Neural cell (in vitro differentiated cells): ENCODE results near the gene CXADR.
A peak's percentile ranks its signal among the peaks of the same experiment; 100 is the strongest.

Source experiments
- CTCF ChIP-seq: fragments of 450-650 bp; IDR thresholded peaks from 2 replicates; pipeline ENCODE4 v1.5.1; 2014; ENCODE audit warnings: antibody characterized with exemption, mild to moderate bottlenecking, moderate library complexity; ENCODE audit not compliant: poor library complexity, severe bottlenecking
- EP300 ChIP-seq: fragments of 450-650 bp; conservative IDR thresholded peaks from 2 replicates; pipeline ENCODE4 v1.6.1; 2014; ENCODE audit warnings: antibody characterized with exemption, mild to moderate bottlenecking, moderate library complexity; ENCODE audit not compliant: poor library complexity, severe bottlenecking
- EZH2 ChIP-seq: fragments of 200-600, 300-800 bp; shearing (Covaris generic), sonication (generic); IDR thresholded peaks from 2 replicates; pipeline ENCODE4 v1.6.1; 2014; ENCODE audit warnings: antibody characterized with exemption, low read length, borderline replicate concordance, mild to moderate bottlenecking; ENCODE audit not compliant: insufficient read depth, poor library complexity, severe bottlenecking
- POLR2AphosphoS5 ChIP-seq: IDR thresholded peaks from 2 replicates; pipeline ENCODE4 v1.6.1; 2012
- SMC3 ChIP-seq: fragments of 450-650 bp; conservative IDR thresholded peaks from 2 replicates; pipeline ENCODE4 v1.6.1; 2014; ENCODE audit warnings: antibody characterized with exemption, mild to moderate bottlenecking, moderate library complexity; ENCODE audit not compliant: poor library complexity
- TAF1 ChIP-seq: IDR thresholded peaks from 2 replicates; pipeline ENCODE4 v1.6.1; 2012; ENCODE audit warnings: low read depth

- TF ChIP-seq EP300, result peak; percentile 27
- peak; percentile 27 for TF ChIP-seq TAF1
- no peak for TF ChIP-seq EZH2
- no peak for TF ChIP-seq CTCF
- TF ChIP-seq POLR2AphosphoS5, result peak; percentile 87
- TF ChIP-seq SMC3, result no peak
Observed at GRCh38 chr21:17612565-17613241, 99.9 kb downstream of the CXADR start, which contains the start of gene BTG3.
